GM21723 (cell line): ENCODE measurements around the gene LENEP.
"Not testable (repeated sequence)": the region's sequence is repeated elsewhere in the genome, so short reads cannot be mapped to it uniquely, and the experiment has no call there.

ENCODE experiments used
- ATAC-seq: cut with Tn5 transposase; IDR thresholded peaks from one replicate; pipeline ENCODE4 v1.9.1; 2021; ENCODE audit warnings: mild to moderate bottlenecking, moderate library complexity; ENCODE audit not compliant: unreplicated experiment

The LENEP gene

DNA sequence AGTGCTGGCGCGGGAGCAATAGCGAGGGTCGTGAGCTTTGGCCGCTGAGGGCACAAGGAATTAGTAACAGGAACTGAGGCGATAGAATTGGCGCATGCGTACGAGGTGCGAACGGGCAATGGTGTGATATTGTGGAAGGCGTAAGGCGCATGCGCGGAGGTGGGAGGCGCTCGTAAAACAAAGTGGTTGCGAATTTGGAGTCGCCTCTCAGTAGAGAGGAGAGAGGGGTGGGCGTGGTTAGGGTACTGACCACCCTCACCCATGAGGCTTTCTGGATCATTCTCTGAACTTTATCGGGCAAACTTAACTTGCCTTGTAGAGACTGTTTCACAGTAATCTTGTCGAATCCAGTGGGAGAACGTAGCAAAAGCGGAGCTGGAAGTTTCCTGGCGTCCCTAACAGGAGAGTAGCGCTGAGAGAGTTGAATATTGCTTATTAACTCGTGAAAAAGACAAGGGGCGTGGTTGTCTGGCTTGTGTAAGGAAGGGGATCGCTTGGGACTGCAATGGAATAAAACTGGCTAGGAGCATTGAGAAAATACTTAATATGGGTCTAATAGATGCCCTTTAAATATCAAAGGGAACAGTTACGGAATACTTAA, 18.5 kb upstream of the LENEP start:
- ATAC-seq: peak; percentile 45

DNA sequence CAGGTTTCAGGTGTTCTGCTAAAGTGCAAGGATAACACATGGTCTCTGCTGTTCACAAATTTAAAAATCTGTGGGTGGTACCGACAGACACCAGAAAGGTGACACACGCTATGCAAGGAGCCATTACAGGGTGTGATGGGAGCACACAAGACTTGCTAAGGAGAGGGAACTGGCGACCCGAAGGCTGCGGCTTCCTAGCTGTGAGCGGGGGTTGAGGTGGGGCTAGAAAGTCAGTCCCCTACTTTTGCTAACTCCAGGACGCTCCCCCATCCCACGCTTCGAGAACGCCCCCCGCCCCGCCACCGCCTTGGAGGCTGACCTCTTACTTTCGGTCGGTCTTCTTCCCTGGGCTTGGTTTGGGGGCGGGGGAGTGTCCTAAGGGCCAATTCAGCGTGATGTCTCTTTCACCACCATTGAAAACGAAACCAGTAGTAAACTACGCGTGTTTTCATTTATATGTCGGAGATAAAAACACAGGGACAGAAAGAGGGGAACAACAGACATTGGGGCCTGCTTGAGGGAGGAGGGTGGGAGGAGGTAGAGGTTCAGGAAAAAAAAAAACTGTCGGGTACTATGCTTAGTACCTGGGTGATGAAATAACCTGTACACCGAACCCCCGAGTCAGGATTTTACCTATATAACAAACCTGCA, 17.9 kb upstream of the LENEP start:
- ATAC-seq: no peak

DNA sequence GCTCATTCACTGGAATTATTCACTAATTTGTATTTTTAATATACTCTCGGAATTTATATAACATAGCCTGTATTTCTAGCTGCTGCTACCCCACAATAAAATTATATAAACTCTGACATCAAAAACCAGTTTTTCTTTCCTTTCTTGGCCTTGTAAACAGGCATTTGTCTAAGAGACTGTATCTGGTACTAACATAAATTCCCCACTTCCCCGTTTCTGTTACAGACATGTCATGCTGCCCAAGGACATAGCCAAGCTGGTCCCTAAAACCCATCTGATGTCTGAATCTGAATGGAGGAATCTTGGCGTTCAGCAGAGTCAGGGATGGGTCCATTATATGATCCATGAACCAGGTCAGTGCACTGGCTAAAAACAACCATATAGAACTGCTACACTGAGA, 15.6 kb upstream of the LENEP start:
- ATAC-seq: not testable (repeated sequence)

DNA sequence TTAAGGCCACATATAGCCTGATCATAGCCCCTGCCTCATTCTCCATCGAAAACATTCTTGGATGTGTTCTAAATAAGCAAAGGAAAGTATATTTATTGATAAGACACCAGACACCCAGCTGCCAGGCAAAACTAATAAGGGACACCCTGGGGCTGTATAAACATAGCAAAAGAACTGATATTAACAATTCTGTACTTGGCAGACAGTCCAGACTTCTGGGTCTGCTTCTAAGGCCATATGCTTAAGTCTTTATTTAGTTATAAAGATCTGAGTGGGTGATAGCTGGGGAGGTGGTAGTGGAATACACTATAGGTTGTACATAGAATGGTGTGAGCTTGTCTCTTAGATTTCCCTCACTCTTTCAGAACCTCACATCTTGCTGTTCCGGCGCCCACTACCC, 15.0 kb upstream of the LENEP start:
- no peak for ATAC-seq

DNA sequence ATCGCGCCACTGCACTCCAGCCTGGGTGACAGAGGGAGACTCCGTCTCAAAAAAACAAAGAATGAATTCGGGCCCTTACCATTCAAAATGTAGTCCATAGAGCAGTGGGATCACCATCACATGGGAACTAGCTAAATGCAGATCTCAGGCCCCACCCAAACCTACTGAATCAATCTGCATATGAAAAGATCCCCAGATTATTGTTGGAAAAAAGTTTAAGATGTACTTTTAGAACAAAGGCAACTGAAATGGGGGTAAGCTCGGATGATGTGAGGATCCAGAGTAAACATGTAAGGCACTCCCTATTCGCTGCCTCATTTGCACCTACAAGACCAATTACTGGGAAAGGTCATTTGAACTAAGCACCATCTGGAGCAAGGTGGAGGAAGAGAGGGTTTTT, 11.0 kb upstream of the LENEP start:
- no peak for ATAC-seq

DNA sequence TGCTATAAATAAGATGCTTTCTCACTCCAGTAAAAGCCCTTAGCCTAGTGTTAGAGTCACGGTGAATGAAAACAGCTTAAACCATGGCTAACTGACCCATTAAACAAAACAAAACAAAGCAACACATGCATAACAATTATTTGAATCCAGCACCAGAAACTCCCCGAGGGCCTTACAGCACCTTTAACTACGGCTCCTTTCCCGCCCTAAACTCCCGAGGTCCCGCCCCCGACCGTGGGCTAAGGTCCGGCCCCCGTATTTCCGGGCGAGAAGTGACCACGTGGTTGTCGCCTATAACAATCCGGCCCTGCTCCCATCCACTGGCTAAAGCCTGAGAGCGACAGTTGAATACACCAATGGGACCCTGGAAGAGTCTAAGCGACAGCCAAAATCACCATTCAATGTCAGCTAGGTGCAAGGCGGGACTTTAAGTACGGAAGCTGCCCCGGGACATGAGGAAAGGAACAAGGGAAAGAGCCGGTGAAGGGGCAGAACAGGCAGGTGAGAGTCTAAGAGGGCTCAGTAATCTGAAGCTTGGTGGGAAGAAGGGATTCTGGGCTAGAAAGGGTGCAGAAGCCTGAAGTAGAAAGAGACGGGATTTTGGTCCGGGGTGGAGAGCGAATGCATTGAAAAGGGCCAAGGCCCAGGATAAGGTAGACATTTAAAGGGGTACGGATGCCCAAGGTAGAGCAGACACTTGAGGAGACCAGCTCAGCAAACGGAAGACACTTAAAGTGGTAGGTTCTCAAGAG, 10.3 kb upstream of the LENEP start, which contains the start of gene FLAD1:
FLAD1 (plus strand) TSS at position 448 of the 752 bp plus-strand sequence. CDS start 351 bp downstream, outside the sequence.
- peak; percentile 97 for ATAC-seq

DNA sequence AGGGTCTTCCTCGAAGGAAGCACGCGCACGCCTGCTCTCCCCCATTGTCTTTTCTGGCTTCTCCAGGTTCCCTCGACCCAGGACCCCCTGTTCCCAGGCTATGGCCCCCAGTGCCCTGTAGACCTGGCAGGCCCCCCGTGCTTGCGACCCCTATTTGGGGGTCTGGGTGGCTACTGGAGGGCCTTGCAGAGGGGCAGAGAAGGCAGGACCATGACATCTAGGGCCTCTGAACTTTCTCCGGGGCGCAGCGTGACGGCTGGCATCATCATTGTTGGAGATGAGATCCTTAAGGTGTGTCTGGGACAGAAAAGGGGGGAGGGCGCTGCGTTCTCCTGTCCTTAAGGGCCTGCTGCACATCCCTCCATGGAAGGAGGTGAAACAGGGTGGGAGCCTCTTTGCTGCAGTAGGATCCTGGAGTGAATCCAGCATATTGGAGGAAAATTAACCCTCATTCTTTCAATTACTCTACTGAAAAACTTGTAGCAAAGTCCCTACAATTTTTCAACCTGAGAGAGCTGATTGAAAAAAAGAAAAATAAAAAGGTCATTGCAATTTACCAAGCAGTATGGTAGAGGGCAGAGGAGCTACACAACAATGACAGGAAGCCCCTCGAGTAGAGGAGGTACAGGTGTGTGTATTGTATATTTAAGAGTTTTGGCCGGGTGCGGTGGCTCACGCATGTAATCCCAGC, 9.5 kb upstream of the LENEP start:
- no peak for ATAC-seq

DNA sequence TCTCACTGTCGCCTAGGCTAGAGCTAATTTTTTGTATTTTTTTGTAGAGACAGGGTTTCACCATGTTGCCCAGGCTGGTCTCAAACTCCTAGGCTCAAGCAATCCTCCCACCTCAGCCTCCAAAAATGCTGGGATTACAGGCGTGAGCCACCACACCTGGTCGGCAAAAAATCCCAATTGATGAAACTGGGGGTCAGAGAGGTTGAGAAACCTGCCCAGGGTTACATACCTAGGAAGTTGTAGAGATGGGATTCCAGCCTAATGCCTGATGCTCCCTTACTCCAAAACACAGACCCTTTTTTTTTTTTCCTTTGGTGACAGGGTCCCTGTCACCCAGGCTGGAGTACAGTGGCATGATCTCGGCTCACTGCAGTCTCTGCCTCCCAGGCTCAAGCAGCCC, 6.7 kb upstream of the LENEP start:
- not testable (repeated sequence) for ATAC-seq

DNA sequence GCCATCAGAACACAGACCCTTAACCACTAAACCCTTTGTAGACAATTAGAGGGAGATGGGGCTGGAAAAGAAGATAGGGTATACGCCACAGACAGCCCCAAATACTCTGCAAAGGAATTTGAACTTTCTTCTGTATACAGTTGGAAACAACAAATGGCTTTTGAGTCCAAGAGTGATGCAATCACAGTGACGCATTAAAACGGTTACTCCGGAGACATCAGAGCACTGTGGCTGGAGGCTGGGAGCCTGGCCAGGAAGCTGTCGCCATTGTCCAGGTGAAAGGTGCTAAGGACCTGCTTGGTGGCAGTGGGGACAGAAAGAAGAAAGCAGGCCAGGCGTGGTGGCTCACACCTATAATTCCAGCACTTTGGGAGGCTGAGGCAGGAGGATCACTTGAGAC, 6.1 kb upstream of the LENEP start:
- ATAC-seq: no peak

DNA sequence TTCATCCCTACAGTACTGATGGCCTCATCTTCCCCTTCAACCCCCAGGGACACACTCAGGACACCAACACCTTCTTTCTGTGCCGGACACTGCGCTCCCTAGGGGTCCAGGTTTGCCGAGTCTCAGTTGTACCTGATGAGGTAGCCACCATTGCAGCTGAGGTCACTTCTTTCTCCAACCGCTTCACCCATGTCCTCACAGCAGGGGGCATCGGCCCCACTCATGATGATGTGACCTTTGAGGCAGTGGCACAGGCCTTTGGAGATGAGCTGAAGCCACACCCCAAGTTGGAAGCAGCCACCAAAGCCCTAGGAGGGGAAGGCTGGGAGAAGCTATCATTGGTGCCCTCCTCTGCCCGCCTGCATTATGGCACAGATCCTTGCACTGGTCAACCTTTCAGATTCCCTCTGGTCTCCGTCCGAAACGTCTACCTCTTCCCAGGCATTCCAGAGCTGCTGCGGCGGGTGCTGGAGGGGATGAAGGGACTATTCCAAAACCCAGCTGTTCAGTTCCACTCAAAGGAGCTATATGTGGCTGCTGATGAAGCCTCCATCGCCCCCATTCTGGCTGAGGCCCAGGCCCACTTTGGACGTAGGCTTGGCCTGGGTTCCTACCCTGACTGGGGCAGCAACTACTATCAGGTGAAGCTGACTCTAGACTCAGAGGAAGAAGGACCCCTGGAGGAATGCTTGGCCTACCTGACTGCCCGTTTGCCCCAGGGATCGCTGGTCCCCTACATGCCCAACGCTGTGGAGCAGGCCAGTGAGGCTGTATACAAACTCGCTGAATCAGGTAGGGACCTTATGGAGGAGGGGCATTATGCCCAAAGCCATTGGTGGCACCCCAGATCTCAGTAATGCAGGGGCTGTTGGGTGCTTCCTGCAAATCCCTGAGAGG, 5.1 kb upstream of the LENEP start:
- ATAC-seq: no peak

DNA sequence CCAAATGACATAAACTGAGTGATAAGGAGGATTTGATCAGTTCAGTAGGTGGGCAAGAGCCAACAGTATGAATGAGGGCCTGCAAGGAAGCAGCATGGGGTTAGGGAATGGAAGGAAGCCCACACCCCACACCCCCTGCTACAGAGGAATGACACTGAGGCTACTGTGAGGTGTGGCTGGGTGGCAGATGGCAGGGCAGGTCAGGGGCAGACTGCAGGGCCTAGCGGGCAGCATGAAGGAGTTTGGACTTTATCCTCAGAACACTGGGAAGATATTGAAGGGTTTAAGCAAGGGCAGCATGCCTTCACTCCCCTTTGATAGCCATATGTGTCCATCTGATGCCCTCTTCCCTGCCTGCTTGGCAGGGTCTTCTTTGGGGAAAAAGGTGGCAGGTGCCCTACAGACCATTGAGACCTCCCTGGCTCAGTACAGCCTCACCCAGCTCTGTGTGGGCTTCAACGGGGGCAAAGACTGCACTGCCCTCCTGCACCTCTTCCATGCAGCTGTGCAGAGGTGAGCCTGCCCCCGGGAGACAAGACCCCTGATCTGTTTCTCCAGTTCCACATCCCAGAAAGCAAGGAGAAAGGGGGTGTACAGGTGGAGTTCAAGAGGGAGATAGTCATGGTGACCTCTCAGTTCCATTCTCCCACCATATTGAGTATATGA, 4.1 kb upstream of the LENEP start:
- no peak for ATAC-seq

DNA sequence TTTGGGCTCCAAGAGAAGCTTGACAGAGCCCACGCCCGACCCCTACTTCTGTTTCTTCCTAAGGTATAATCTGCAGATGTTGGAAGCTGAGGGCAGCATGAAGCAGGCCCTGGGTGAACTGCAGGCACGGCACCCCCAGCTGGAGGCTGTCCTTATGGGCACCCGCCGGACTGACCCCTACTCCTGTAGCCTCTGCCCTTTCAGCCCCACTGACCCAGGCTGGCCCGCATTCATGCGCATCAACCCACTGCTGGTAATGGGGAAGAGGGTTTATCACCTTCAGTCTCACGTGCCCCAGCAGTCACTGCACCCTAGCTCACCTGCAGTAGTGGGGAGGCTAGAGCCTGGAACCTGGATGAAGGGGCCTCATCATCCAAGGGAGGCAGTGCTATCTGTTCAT, 3.1 kb upstream of the LENEP start:
- ATAC-seq: no peak

DNA sequence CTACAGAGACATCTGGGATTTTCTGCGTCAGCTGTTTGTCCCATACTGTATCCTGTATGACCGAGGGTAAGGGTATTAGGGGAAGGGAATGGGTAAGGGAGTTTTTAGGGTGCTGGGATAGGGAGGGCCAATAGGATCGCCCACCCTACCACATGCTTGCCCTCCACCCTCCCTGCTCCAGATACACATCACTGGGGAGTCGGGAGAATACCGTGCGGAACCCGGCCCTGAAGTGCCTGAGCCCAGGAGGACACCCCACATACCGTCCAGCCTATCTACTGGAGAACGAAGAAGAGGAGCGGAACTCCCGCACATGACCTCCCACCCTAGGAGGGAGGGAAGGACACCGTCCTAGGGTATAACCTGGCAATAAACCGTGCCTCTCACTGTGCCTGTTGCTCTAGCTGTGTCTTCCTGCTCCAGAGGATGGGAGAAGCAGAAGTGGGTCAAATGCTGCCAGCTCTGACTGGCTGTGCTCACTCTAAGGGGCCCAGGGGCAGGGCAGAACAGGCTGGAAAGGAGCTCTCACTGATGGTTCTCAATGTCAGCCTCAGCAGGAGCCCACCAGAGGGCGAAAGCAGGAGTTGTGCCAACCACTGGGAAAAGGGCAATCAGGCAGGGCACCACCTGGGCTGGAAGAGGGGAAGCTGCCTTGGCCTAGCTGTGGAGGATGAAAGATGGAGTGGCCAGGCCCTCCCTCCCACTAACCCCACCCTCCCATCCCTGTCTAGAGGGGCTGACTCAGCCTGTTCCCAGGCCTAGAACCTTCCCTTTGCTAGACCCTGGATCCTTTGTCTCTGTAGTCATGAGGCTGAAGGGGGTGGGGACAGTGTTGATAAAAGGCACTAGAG, 440 bp upstream of the LENEP start:
- no peak for ATAC-seq

DNA sequence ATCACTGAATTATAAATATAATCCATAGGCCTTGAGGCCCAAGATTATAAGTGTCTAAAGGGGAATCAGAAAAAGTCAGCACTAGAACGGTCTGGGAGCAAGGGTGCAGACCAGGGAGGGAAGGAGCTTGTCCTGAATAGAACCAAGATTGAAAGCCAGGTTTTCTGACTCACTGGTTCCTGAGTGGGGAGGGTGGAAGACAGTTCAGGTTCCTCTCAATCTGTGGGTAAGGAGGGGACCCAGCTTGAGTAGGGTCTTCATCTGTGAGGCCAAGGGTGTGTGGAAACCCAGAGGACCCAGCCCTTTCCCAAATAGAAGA, 842 bp downstream of the LENEP start:
- ATAC-seq: no peak

DNA sequence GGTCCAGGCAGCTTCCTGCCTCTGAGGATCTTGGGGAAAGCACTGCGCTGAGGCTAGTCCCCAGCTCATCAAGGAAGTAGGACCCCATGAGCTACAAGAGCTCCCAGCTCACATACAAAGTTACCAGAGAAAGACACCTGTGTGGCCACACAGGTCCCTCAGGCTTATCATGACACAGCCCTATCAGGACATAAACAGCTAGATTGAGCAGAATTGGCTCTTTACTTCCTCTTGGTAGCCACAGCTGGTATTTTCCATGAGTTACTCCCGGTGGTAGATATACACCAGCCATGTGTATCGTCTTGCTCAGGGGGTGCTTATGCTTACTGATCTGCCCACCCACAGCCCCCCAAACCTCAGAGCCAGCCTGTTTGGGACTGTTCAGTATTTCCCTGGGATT, 1.2 kb downstream of the LENEP start:
- ATAC-seq: no peak

DNA sequence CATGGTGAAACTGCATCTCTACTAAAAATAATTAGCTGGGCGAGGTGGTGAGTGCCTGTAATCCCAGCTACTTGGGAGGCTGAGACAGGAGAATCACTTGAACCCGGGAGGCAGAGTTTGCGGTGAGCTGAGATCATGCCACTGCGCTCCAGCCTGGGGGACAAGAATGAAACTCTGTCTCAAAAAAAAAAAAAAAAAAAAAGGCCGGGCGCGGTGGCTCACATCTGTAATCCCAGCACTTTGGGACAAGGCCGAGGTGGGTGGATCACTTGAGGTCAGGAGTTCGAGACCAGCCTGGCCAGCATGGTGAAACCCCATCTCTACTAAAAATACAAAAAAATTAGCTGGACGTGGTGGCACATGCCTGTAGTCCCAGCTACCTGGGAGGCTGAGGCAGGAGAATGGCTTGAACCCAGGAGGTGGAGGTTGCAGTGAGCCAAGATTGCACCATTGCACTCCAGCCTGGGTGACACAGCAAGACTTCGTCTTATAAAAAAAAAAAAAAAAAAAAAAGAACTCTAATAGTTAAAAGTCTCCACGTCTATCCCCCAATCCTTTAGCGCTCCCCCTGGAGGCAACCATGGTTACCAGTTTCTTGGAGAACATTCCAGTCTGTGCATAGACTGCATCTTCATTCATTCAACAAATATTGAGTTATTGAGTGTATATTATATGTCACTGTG, 2.1 kb downstream of the LENEP start:
- ATAC-seq: not testable (repeated sequence)

DNA sequence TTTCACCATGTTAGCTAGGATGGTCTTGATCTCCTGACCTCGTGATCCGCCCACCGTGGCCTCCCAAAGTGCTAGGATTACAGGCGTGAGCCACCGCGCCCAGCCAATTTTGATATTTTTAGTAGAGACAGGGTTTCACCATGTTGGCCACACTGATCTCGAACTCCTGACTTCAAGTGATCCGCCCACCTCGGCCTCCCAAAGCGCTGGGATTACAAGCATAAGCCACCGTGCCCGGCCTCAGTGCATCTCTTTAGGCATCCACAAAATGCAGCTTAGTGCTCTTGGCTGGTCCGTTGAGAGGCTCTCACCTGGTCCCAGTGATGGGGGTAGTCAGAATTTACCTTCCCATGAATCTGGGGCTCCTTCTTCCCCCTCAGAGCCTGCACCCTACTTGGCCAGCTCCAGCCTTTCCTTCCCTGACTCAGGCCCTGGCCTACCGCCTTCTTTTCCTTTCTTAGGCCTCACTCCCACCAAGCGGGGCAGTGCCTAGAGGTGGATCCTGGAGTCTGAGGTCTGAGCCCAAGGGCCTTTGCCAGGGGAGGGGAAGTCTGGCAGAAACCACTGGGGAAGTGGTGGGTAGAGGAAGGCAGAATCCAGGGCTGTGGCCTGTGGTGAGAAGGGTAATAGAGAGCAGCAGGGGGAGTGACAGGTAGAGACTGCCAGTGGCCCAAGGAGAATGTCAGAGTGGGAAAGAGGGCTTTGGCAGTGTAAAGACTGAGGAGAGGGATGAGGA, 3.7 kb downstream of the LENEP start:
- no peak for ATAC-seq

DNA sequence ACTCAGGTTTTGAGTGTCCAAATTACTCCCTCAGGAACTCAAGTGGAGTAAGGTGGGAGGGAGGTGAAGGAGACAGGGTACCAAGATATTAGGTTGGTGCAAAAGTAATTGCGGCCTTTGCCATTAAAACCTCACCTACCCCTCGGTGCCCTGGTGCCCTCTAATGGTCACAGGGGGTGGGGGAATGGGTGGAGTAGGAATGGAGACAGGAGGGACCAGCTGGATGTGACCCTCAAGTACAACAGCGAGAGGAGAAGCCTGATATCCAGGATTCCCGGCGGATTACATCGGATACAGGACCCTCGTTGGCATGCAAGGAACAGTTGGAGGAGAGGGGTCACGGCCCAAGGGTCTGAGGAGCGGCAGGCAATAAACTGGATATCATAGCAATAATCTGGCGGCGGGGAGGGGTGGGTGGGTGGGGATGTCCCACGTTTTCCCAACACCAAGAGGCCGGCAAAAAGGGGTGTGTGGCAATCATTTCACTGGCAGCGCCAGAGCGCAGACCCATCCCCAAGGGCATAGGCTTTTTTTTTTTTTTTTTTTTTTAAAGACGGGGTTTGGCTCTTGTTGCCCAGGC, 4.9 kb downstream of the LENEP start:
- no peak for ATAC-seq
